Loucy (cell line): Measurements from ENCODE around the gene SIX3.

Experiments
- CTCF ChIP-seq: fragments of 200-600 bp; sonication (generic); conservative IDR thresholded peaks from 2 replicates; pipeline ENCODE4 v1.5.1; 2014; ENCODE audit warnings: mild to moderate bottlenecking, antibody characterized with exemption, low read length
- EZH2phosphoT487 ChIP-seq: fragments of 200-600 bp; IDR thresholded peaks from 2 replicates; pipeline ENCODE4 v1.6.1; 2018; ENCODE audit warnings: antibody characterized with exemption, mild to moderate bottlenecking, moderate library complexity, borderline replicate concordance

GRCh38 chr2:44931198-44931780 lies 10.2 kb upstream of the SIX3 start:
- TF ChIP-seq CTCF: no peak
- no peak for TF ChIP-seq EZH2phosphoT487
